Measurements from ENCODE around the gene TNFRSF12A.

The TNFRSF12A gene

GRCh38 chr16:3020247-3020603 is at the start of gene TNFRSF12A:
TSS of gene TNFRSF12A (plus strand) at chr16:3020368. CDS start at chr16:3020398, 30 bp downstream.
- DNase-seq (ENCODE audit: low spot score): peak; percentile 77

- DNase-seq (ENCODE audit: low spot score): no peak
Measured at GRCh38 chr16:2970563-2970962, 49.6 kb upstream of the TNFRSF12A start.

DNA sequence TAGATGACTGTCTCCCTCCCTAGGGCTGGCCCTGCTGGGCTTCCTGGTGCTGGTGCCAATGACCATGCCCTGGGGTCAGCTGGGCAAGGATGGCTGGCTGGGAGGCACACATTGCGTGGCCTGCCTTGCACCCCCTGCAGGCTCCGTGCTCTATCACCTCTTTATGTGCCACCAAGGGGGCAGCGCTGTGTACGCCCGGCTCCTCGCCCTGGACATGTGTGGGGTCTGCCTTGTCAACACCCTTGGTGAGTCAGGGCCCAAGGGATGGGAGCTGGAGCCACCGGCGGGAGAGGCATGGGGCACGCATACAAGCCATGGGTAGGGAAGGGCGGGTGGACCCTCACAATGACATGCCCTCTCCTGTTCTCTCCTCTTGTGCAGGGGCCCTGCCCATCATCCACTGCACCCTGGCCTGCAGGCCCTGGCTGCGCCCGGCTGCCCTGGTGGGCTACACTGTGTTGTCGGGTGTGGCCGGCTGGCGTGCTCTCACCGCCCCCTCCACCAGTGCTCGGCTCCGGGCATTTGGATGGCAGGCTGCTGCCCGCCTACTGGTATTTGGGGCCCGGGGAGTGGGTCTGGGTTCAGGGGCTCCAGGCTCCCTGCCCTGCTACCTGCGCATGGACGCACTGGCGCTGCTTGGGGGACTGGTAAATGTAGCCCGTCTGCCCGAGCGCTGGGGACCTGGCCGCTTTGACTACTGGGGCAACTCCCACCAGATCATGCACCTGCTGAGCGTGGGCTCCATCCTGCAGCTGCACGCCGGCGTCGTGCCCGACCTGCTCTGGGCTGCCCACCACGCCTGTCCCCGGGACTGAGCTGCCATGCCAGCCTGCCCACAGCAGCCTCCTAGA is 48.8 kb upstream of the TNFRSF12A start:
- DNase-seq (ENCODE audit: low spot score): no peak

- DNase-seq (ENCODE audit: low spot score): no peak
Measured at GRCh38 chr16:2971985-2972784, 48.0 kb upstream of the TNFRSF12A start.

- no peak for DNase-seq (ENCODE audit: low spot score)
Measured at GRCh38 chr16:2973093-2973492, 47.1 kb upstream of the TNFRSF12A start.

- DNase-seq (ENCODE audit: low spot score): no peak
Measured at GRCh38 chr16:2973605-2974318, 46.4 kb upstream of the TNFRSF12A start.

- DNase-seq (ENCODE audit: low spot score): no peak
Measured at GRCh38 chr16:2974319-2975056, 45.7 kb upstream of the TNFRSF12A start.

DNA sequence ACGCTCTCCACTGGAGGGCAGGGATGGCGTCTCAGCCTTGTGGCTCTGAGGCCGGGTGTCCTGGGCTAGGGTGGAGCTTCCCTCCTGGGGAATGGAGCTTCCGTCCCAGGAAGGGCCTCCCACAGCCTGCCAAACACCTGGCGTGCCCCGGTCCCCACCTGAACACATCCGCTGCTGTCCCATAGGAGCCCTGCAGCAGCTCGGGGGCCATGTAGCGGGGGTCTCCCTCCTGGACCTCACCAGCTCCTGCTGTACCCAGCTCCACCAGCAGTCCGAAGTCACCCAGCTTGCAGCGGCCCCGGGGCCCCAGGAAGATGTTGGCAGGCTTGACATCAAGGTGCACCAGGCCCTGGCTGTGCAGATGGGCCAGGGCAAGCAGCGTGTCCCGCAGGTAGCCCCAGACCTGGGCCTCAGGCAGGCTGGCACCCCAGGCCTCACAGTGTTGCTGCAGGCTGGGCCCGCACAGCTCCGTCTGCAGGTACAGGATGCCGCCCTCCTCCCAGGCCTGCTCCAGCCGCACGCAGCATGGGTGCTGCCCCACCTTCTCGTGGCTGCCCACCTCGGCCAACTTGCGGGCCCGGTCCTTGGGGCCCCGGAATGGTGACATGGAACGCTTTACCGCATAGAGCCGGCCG is 44.9 kb upstream of the TNFRSF12A start:
- no peak for DNase-seq (ENCODE audit: low spot score)

- DNase-seq (ENCODE audit: low spot score): no peak
Measured at GRCh38 chr16:2976201-2976600, 44.0 kb upstream of the TNFRSF12A start.

DNA sequence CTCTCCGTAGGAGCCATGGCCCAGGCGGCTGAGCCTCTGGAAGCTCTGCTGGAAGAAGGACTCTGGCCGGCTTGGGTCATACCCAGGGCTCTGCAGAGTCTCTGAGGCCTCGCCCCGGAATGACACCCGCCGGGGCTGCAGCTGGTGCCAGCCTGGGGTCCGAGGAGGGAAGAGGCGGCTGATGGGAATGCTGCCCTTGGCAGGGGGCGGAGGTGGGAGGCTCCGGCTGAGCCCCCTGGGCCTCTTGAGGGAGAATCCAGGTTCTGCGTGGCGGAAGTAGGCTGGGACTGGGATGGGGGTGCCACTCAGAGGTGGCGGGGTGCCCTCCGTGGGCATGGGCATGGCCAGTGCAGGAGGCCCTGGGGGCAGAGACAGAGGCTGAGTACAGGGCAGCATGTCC is 43.5 kb upstream of the TNFRSF12A start:
- DNase-seq (ENCODE audit: low spot score): no peak

DNA sequence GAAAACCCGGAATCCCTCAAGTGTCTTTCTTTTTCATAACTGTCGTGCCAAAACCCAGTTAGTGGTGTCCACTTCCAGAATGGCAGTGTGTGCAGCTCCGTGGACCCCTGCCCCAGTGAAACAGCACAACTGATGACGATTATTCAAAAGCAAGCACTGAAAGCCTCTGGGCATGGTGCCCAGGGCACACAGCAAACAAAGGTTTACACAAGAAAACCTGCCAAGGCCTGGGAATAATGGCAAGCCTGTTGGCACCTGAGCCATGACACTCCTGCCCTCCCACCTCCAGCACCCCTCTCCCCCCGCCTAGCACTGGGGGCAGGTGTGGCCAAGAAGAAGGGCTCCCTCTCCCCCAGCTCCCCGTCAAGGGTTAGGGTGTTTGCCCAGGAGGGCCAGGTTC is 42.7 kb upstream of the TNFRSF12A start:
- no peak for DNase-seq (ENCODE audit: low spot score)

DNA sequence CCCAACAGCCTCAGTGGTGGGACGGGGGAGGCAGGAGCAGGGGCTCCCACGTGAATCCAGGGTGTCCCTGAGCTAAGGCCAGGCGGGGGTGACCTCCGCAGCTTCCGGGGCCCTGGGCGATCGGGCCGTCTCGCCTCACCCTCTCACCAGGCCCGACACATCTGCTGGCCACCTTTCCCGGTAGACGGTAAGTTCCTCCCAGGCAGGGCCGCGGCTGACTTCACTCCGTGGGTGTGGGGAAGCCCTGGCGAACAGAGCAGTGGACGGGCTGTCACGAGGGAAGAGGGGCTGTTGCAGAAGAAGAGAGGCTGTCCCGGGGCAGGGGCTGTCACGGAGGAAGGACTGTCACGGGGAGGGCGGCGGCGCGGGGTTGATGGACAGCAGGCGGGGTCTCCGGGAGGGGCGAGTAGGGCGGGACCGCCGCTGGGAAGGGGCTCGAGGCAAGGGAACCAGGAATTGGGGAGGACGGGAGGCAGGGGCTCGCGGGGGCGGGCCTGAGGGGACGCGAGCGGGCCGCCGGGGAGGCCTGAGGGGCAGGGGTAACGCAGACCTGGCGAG is 40.4 kb upstream of the TNFRSF12A start:
- DNase-seq (ENCODE audit: low spot score): no peak

DNA sequence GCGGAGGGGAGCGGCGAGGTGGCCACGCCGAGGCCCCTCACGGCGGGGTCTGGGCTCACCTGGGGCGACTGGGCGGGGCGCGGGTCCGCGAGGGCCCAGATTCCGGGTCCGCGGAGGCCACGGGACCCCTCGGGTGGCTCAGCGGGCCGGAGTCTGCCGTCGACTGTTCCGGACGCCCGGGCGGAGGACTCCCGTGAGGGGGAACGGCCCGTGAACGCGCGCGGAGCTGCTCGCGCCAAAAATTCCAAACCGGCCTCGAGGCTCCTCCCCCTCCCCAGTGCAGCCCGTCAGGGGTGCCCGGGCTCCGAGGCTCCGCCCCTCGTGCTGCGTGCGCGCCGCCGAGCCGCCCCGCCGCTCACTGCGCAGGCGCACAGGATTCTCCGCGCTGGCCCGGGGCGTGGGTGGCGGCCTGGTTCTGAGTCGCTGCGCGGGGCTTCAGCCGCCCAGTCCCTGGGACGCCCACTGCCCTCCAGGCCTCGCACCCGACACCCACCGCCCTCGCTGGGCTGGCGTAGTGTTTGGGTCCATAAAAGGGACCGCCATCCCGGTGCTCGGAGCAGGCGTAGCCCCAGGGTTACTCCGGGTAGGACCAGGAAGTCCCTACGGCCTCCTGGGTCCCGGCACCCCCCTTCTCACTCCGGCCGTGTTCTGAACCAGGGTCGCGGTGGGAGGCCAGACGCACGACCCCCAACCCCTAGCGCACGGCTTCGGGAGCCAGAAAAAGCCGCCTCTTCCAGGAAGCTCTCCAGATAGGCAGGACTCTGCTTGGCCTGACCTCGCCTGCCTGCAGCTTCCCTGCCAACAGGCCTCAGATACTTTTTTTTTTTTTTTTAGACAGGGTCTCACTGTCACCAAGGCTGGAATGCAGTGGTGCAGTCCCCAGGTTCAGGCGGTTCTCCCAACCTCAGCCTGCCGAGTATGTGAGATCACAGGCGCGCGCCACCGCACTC is 39.7 kb upstream of the TNFRSF12A start, which contains the start of gene PKMYT1:
PKMYT1 (minus strand) TSS at position 220 of the 950 bp plus-strand sequence. CDS start 789 bp downstream, outside the sequence.
- DNase-seq (ENCODE audit: low spot score): peak; percentile 99

- no peak for DNase-seq (ENCODE audit: low spot score)
Measured at GRCh38 chr16:2981177-2981898, 38.8 kb upstream of the TNFRSF12A start.

DNA sequence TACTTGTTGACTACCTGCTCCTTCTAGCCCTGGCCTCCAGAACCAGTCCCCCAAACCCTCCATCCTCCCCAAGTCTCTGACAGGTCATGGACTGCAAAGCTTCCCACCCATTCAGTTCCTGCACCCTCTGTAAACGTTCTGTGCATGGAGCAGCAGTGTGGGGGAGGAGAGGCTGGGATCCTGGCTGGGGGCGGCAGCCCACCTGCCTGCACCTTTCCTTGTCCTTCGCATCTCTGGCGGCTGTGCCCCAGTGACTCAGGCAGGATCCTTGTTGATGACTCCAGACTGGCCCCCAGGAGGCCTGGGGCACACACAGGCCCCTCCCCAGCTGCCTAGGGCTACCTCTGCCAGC is 38.3 kb upstream of the TNFRSF12A start:
- no peak for DNase-seq (ENCODE audit: low spot score)

GRCh38 chr16:2982402-2982801 is 37.8 kb upstream of the TNFRSF12A start:
- no peak for DNase-seq (ENCODE audit: low spot score)

- peak; percentile 87 for DNase-seq (ENCODE audit: low spot score)
Measured at GRCh38 chr16:2983706-2984136, 36.4 kb upstream of the TNFRSF12A start.

- no peak for DNase-seq (ENCODE audit: low spot score)
Measured at GRCh38 chr16:2985462-2985861, 34.7 kb upstream of the TNFRSF12A start.

DNA sequence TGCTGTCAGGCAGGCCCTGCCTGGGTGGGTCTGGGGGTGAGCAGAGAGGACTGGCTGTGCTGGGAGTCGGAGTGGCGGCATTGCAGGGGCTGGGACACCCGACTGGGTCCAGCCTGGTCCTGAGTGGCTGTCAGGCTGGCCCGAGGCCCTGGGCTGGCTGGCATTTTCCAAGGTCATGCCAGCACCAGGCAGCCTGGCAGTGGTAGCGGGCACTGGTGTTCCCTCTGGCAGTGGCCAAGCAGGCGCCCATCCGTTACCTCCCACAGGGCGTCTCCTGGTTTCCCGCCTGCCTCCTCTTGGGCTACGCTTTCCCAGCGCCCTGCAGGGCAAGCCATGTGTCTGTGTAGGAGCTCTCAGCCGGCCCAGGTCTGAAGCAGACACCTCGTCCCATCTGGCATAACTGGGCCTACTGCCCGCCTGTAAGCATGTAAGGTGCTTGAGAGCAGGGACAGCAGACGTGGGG is 34.2 kb upstream of the TNFRSF12A start:
- DNase-seq (ENCODE audit: low spot score): no peak

Measured in COLO829 (cell line).